SJCRH30 (cell line): ENCODE results near the gene CACNA2D3. TPM values are rescaled to one million over a fixed set of nuclear protein-coding genes. Genes with fewer than 3 reads are reported as not detected.

Experiments
- DNase-seq, 2 experiments: peaks; one replicate each; pipeline ENCODE4 v3.0.0-alpha.2; 2015 to 2020
- H3K27ac ChIP-seq: fragments of 250-450 bp; sonication (Bioruptor Pico); 2 replicates; pipeline ENCODE4 v1.5.1; 2020; ENCODE audit warnings: mild to moderate bottlenecking, moderate library complexity
- H3K27me3 ChIP-seq: fragments of 250-450 bp; sonication (Bioruptor Pico); 2 replicates; pipeline ENCODE4 v1.5.1; 2020; ENCODE audit warnings: mild to moderate bottlenecking, moderate library complexity
- H3K36me3 ChIP-seq: fragments of 250-450 bp; sonication (Bioruptor Pico); 2 replicates; pipeline ENCODE4 v1.5.1; 2020; ENCODE audit warnings: mild to moderate bottlenecking, moderate library complexity
- H3K4me1 ChIP-seq: fragments of 250-450 bp; sonication (Bioruptor Pico); 2 replicates; pipeline ENCODE4 v1.5.1; 2020; ENCODE audit warnings: mild to moderate bottlenecking, moderate library complexity
- H3K4me3 ChIP-seq: fragments of 250-450 bp; sonication (Bioruptor Pico); 2 replicates; pipeline ENCODE4 v1.5.1; 2020; ENCODE audit warnings: mild to moderate bottlenecking, moderate library complexity
- H3K9me3 ChIP-seq: fragments of 250-450 bp; sonication (Bioruptor Pico); replicated peaks from 2 replicates; pipeline ENCODE4 v1.5.1; 2020; ENCODE audit warnings: mild to moderate bottlenecking, moderate library complexity
- total RNA-seq: library from RNA; depleted of rRNA; stranded (reverse); fragments of >200 nt; shearing (Covaris generic); gene quantifications from 2 replicates; pipeline ENCODE4 v1.2.3, GENCODE V29; 2014

CACNA2D3 gene
- total RNA-seq, 1 experiment from 2014 or later, result 0.22 TPM

DNA sequence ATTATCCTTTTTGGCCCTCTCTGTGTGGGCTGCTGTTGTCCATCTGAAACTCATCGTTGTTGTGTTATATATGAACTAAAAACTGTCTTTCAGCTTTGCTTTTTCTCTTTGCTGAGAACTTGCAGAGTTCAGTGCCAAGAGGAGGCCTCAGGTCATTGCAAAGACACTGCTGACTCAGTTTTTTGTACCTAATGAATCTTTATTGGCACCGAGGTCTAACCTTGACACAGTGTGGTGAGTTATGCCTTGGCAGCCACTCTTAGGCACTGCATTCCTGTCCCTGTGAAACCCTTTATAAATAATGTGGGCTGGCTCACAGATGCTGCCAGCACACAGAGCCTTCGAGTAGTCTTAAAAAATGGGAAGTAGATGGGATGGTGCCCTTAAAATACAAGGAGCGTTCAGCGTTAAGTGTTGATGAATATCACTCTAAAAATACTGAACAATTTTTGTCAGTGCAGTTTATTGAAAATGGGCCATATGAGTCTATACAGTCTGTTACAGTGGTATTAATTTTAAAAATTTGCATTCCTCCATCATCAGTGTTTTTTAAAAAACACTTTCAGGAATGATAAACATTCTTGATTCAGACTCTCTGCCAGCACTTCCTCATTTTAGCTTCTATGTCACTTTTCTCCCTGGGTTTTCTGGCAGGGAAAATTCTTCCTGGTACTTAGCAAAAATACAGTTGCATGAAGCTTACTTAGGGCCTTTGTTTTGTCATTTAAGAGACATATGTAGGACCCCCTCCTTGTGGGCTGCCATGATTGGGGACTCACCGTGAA, 234.1 kb downstream of the CACNA2D3 start:
- H3K36me3 ChIP-seq, result no peaks in the 10 kb centered on the region
- H3K9me3 ChIP-seq, result no peaks in the 10 kb centered on the region
- no peak for DNase-seq
- no peak overlapping the region for H3K27ac ChIP-seq
- no peaks in the 10 kb centered on the region for H3K27me3 ChIP-seq
- no peaks in the 10 kb centered on the region for H3K4me1 ChIP-seq
- H3K4me3 ChIP-seq, result no peak overlapping the region

DNA sequence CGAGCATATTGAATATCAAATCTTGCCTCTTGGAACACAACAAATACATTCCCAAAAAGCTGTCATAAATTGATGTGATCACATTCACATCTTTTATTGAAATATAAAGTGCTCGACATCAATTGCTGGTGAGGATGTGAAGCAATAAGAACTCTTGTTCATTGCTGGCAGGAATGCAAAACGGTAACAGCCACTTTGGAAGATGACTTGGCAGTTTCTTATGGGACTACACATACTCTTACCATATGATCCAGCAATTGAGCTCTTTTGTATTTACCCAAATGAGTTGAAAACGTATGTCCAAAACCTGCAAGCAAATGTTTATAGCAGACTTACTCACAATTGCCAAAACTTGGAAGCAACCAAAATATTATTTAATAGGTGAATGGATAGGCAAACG, 234.9 kb downstream of the CACNA2D3 start:
- Histone ChIP-seq H3K27me3 (no peaks in the 10 kb centered on the region), H3K4me1 (no peaks in the 10 kb centered on the region), H3K9me3 (no peaks in the 10 kb centered on the region), H3K36me3 (no peaks in the 10 kb centered on the region), H3K4me3 (no peak overlapping the region), H3K27ac (no peak overlapping the region)
- no peak for DNase-seq

DNA sequence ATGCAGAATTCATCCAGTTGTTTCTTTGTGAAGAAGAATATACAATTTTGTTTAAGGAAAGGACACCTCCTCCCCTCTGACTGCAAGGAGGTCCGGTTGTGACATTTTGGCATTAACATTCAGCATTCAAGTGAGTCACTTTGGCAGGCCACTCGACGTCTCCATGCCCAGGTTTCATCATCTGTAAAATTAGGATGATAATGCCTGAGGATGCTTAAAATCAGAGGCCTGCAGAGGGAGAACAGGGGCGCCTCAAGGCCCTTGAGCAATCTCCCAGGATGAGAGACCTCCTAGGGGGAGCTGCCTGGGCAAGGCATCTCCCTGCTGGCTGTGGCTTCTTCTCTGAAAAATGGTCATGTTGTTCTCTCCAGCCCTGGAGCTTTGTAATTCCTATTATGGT, 236.0 kb downstream of the CACNA2D3 start:
- DNase-seq, result no peak
- Histone ChIP-seq H3K4me3 (no peak overlapping the region), H3K27ac (no peak overlapping the region), H3K36me3 (no peaks in the 10 kb centered on the region), H3K27me3 (no peaks in the 10 kb centered on the region), H3K4me1 (no peaks in the 10 kb centered on the region), H3K9me3 (no peaks in the 10 kb centered on the region)

DNA sequence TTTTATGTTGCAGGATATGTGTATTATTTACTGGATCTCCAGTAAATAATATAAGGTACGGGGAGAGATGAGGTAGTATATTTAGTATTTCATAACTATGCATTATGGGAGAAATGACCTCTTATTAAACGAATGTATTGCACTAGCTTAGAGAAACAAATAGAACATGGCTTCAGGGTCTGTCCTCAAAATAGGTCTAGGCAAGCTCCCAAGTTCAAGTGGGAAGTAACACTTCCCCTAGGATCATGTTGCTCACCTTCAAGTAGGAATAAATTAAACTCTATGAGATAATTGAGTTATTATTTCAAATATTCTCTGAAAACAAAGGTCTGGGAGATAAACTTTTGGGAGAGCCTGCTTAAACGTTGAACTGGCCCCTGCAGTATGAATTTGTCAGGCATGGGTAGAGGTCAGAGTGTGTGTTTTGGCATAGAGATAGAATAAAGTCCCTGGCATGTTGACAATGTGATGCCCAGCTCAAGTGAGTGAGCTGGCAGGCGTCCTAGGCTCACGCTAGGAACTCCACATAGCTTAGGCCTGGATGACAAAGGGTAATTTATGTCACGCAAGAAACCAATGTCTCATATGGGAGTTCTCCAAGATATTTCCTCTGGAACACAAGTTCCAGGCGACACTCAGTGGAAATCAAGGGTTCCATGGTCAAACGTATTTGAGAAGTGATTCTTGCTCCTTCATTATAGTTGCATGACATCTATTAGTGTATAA, 236.8 kb downstream of the CACNA2D3 start:
- Histone ChIP-seq H3K4me1 (no peaks in the 10 kb centered on the region), H3K27me3 (no peaks in the 10 kb centered on the region), H3K36me3 (no peaks in the 10 kb centered on the region), H3K4me3 (no peak overlapping the region), H3K27ac (no peak overlapping the region), H3K9me3 (no peaks in the 10 kb centered on the region)
- DNase-seq, result no peak

DNA sequence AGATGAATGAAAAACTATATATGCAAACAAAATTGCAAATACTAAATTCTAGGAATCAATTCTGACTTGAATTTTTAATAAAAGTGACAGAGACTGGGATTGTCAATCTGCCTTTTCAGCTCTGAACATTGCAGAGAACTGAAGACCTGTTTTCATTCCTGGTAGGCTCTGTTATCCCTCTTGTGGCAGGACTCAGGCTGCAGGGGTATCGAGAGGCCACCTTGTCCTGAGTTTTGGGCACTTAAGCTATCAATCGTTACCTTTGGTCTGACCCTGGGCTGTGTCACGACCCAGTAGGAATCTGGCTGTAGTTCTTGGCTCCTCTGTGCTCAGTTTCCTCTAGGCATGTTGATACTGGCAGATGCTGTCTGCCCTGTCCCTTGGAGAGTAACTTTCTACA, 238.0 kb downstream of the CACNA2D3 start:
- Histone ChIP-seq H3K4me3 (no peak overlapping the region), H3K27me3 (no peaks in the 10 kb centered on the region), H3K9me3 (no peaks in the 10 kb centered on the region), H3K27ac (no peak overlapping the region), H3K4me1 (no peaks in the 10 kb centered on the region), H3K36me3 (no peaks in the 10 kb centered on the region)
- DNase-seq, result no peak

DNA sequence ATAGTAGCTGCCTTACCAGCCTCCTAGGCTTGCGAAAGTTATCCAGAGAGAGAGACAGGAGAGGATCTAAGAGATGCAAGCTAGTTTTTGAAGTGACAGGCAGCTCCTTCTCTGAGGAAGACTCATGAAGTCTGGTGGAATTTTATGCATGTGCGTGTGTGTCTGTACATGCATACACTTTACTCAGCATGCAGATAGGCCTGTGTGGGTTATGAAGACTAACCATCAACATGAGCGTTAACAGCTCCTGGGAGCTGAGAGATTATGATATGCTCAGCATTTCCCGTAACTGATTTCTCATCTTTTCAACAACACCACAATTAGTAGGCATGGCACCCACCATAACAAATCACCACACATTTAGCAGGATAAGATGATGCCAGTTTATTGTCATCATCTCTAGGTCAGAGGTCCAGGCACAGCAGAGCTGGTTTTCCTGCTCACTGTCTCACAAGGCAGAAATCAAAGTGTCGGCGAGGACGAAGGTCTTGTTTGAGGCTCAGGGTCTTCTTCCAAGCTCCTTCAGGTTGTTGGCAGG, 239.5 kb downstream of the CACNA2D3 start:
- no peaks in the 10 kb centered on the region for H3K27me3 ChIP-seq
- H3K4me3 ChIP-seq, result no peak overlapping the region
- H3K27ac ChIP-seq, result no peak overlapping the region
- no peak for DNase-seq
- H3K9me3 ChIP-seq, result no peaks in the 10 kb centered on the region
- no peaks in the 10 kb centered on the region for H3K4me1 ChIP-seq
- no peaks in the 10 kb centered on the region for H3K36me3 ChIP-seq

DNA sequence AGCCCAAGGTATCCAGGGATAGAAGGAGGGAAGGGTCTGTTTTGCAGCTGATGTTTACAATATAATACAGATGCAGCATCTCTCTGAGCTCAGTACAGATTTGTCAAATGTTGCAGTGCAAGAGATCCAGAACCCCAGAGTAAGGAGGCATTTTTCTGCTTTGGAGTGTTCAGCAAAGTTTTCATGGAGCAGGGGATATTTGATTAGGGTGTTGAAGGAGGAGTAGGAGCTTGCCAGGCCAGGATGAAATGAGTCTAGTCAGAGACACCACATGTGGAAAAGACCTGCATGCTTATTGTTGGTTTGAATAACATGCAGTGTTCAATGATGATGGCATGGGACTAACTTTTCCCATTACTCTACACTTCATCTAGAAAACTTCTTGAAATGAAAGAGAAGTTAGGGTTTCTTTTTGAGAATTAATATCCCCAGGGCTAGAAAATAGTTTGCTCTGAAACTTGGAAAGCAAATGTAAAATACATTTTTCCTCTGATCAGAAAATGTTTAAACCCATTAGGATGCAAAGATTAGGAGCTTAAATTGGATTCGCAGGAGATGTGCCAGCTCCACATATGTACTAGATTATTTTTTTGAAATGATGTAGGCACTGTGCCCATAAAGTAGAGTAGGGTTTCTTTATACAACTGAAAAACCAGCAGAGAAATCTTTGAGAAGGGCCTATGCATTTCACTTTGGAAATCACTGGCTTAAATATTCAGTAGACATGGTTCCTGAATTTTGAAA, 243.8 kb downstream of the CACNA2D3 start:
- Histone ChIP-seq H3K4me1 (no peaks in the 10 kb centered on the region), H3K4me3 (no peak overlapping the region), H3K27me3 (no peaks in the 10 kb centered on the region), H3K9me3 (no peaks in the 10 kb centered on the region), H3K27ac (no peak overlapping the region), H3K36me3 (no peaks in the 10 kb centered on the region)
- DNase-seq, result no peak

DNA sequence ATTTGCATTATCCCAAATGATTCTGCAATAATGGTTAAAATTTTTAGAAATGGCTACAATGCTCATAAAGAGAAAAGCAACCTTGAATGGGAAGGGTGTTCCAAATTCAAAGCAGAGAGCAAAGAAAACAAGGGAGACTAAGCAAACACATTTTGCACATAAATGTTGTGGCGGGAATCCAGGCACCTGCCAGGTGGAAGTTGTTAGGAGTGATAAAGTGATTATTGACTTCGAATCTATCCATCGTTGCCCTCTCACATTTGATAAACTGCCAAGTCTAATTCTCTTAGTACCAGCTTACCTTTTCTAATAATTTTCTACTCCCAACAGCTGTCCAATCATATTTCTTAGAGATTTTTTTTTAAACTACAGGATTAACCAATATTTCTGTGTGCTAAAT, 244.5 kb downstream of the CACNA2D3 start:
- no peaks in the 10 kb centered on the region for H3K4me1 ChIP-seq
- H3K4me3 ChIP-seq, result no peak overlapping the region

DNA sequence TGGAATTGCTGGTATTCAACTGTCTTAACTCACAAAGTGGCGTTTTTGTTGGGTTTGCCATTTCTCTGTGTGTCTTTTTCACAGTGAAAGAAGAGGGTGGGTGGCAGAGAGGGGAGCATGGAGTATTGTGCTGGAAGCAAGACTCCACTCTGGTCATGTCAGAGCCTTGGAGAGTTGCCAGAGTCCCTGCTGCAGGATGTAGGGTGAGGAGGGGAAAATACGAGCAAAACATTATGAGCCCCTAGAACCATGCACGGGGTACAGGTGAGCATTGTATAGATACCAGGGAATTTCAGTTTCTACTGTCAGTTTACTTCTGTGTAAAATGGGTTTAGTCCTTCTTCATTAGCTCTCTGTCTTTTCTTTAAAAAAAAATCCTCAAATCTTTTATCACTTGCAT, 249.9 kb downstream of the CACNA2D3 start:
- no peak for DNase-seq
- Histone ChIP-seq H3K27me3 (no peaks in the 10 kb centered on the region), H3K9me3 (no peaks in the 10 kb centered on the region), H3K27ac (no peak overlapping the region), H3K4me1 (no peaks in the 10 kb centered on the region), H3K36me3 (no peaks in the 10 kb centered on the region), H3K4me3 (no peak overlapping the region)

More for the DNA sequence above, 244.5 kb downstream of the CACNA2D3 start:
- no peaks in the 10 kb centered on the region for H3K36me3 ChIP-seq
- no peak for DNase-seq
- H3K9me3 ChIP-seq, result no peaks in the 10 kb centered on the region
- no peak overlapping the region for H3K27ac ChIP-seq
- H3K27me3 ChIP-seq, result no peaks in the 10 kb centered on the region

DNA sequence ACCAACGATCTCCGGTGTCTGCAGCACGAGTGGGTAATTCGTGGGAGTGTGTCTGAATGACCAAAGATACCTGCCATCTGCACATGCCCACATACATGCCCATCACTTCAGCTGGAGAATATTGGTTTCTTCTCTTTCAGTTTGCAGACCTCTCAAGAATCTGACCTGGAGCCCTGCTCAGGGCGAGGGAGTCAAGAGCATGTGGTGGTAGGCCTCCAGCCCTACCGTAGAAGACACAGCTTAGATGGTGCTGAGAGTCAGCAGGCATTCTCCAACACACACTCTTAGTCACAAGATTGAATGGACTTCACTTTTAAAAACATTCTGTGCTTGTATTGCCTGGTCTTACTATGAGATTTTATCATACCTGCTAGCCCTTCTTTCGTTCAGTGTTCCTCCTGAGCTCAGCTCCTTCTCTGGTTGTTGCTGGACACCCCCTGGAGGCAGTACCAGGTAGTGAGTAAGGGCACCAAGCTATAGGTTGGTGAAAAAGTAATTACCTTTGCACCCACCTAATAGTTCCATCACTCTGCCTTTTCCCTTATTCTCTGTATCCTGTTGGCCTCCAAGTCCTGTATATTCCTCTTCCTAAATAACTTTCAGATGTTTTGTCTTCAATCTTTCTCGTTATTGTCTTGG, 252.0 kb downstream of the CACNA2D3 start:
- no peaks in the 10 kb centered on the region for H3K27me3 ChIP-seq
- H3K4me3 ChIP-seq, result no peak overlapping the region
- no peaks in the 10 kb centered on the region for H3K36me3 ChIP-seq
- DNase-seq, result peak in 1 of 2 experiments; percentile 13
- H3K4me1 ChIP-seq, result no peaks in the 10 kb centered on the region
- no peak overlapping the region for H3K27ac ChIP-seq
- H3K9me3 ChIP-seq, result no peaks in the 10 kb centered on the region

DNA sequence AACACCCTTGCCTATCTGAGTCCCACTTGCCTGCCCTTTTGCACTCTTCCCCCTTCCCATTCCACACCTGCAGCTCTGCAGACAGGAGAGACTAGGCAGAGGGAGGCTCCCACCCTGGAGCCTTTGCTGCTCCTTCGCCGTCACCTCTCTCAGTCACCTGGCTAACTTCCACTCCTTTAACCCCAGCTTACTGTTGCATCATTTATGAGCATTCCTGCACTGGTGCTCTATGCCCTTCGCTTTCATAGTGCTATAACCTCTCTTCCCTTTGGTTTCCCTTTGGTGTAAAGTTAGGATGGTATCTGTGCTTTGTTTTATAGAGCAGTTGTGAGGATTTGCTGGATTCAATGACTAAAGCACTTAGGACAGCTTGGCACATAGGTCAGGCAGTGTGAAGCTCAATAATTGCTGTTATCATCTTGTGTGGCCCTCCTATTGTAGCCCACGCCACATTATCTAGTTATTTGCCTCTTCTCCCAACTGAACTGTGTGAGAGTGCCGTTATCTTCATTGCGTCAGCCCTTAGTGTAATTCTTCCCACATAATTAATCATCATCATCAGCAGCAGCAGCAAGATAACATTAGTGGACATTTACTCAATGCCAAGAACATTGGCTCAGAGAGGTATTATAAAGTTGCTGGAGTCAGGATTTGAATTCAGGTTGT, 253.9 kb downstream of the CACNA2D3 start:
- Histone ChIP-seq H3K27ac (no peak overlapping the region), H3K9me3 (no peaks in the 10 kb centered on the region), H3K27me3 (no peaks in the 10 kb centered on the region), H3K4me3 (no peak overlapping the region), H3K36me3 (no peaks in the 10 kb centered on the region), H3K4me1 (no peaks in the 10 kb centered on the region)
- DNase-seq, result no peak

DNA sequence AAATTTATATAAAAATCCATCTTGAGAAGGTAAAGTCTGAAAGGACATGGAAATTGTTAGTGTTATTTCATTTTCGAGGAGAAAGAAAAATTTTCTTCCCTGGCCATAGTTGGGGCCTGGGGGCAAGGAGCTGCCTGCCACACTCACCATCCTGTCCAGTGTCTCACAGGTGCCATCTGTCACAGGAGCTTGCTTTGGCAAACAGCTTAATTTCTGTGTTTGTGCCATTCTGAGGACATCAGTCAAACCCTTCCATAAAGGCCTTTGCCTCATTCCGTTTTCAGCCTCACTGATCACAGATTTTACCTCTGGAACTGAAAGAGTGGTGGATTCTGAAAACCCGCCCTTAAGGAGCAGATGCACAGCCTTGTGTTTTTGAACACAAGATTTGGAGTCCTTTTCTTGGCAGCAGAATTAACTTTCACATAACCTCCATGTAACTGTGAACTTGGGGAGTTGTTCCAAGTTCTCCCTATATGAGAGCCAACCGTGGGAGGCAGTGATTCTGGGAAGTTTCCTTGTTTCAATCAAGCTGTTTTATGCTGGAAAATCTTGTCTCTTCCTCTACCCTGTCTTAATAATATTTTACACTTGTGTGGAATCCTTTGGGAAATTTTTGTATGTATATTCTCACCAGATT, 254.7 kb downstream of the CACNA2D3 start:
- H3K4me3 ChIP-seq, result no peak overlapping the region
- H3K9me3 ChIP-seq, result no peaks in the 10 kb centered on the region
- H3K36me3 ChIP-seq, result no peaks in the 10 kb centered on the region
- H3K4me1 ChIP-seq, result no peaks in the 10 kb centered on the region
- H3K27ac ChIP-seq, result no peak overlapping the region
- DNase-seq, result no peak
- H3K27me3 ChIP-seq, result no peaks in the 10 kb centered on the region

DNA sequence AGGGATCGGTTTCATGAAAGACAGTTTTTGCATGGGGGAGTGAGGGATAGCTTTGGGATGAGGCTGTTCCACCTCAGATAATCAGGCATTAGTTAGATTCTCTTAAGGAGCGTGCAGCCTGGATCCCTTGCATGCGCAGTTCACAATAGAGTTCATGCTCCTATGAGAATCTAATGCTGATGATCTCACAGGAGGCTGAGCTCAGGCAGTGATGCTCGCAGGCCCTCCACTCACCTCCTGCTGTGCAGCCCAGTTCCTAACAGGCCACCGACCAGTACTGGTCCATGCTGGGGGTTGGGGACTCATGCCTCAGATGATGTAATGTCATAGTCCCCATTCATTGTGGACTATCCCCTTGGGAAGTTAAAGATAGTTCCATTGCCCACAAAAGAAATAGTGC, 255.8 kb downstream of the CACNA2D3 start:
- no peaks in the 10 kb centered on the region for H3K4me1 ChIP-seq
- DNase-seq, result no peak
- H3K27ac ChIP-seq, result no peak overlapping the region
- no peak overlapping the region for H3K4me3 ChIP-seq
- H3K36me3 ChIP-seq, result no peaks in the 10 kb centered on the region
- no peaks in the 10 kb centered on the region for H3K27me3 ChIP-seq
- no peaks in the 10 kb centered on the region for H3K9me3 ChIP-seq

DNA sequence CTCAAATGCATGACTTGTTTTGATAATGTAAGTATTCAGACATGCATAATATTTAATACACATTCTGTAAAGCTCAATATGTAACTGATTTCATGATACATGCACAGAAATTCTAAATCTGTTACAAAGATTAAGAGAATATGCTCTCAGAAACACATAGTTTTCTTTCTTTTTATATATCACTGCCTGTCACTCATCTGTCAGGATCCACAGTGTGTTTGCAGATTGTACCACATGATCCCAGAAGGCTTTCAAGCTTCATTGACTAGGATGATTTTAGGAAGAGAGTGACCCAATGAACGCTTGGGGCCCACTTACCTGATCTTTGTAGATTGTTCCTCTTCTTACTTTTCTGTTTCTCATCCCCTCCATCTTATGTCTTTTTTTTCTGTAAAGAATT, 261.9 kb downstream of the CACNA2D3 start:
- H3K9me3 ChIP-seq, result no peaks in the 10 kb centered on the region
- no peaks in the 10 kb centered on the region for H3K27me3 ChIP-seq
- H3K4me1 ChIP-seq, result no peaks in the 10 kb centered on the region
- no peak for DNase-seq
- no peak overlapping the region for H3K27ac ChIP-seq
- no peaks in the 10 kb centered on the region for H3K36me3 ChIP-seq
- no peak overlapping the region for H3K4me3 ChIP-seq
